ENCODE measurements around the gene ME3. TPM values are rescaled to one million over a fixed set of nuclear protein-coding genes. Genes with fewer than 3 reads are reported as not detected.

ME3 gene
- polyA plus RNA-seq, 1 experiment: 15.8 TPM

- no peak for DNase-seq (ENCODE audit: low read depth)
- H3K36me3 ChIP-seq (ENCODE audit: control insufficient read depth, insufficient read depth, low read length): no peaks in the 10 kb centered on the region
- H3K4me3 ChIP-seq (ENCODE audit: low read depth, low read length): no peak overlapping the region
- TF ChIP-seq CTCF (IDR thresholded peaks at IDR 0.05; ENCODE audit: insufficient read depth, low read depth, low read length): no peak
- POLR2A ChIA-PET: no interaction called here
- H3K27me3 ChIP-seq (ENCODE audit: control insufficient read depth, insufficient read depth, low read length): no peaks in the 10 kb centered on the region
- CTCF ChIA-PET: no interaction called here
Observed at GRCh38 chr11:86500500-86501140, 171.8 kb downstream of the ME3 start.

- no peak for TF ChIP-seq CTCF (IDR thresholded peaks at IDR 0.05; ENCODE audit: insufficient read depth, low read depth, low read length)
- POLR2A ChIA-PET: no interaction called here
- CTCF ChIA-PET: interaction anchor here (0.9 kb wide), 1 partner anchor 16 kb away, joined by 3 read pairs; no protein-coding TSS in a partner anchor
Observed at GRCh38 chr11:86499723-86500129, 172.7 kb downstream of the ME3 start.

GRCh38 chr11:86497836-86498235 is 174.6 kb downstream of the ME3 start:
- Histone ChIP-seq H3K4me3 (ENCODE audit: low read depth, low read length) (no peak overlapping the region), H3K36me3 (ENCODE audit: control insufficient read depth, insufficient read depth, low read length) (no peaks in the 10 kb centered on the region), H3K27me3 (ENCODE audit: control insufficient read depth, insufficient read depth, low read length) (no peaks in the 10 kb centered on the region)
- TF ChIP-seq CTCF (IDR thresholded peaks at IDR 0.05; ENCODE audit: insufficient read depth, low read depth, low read length): no peak
- DNase-seq (ENCODE audit: low read depth): no peak
- ChIA-PET POLR2A (interaction anchor here (0.9 kb wide), 1 partner anchor 14 kb away, joined by 3 read pairs; no protein-coding TSS in a partner anchor), CTCF (interaction anchor here (1.2 kb wide), 1 partner anchor 18 kb away, joined by 3 read pairs; no protein-coding TSS in a partner anchor)

More at GRCh38 chr11:86499723-86500129, 172.7 kb downstream of the ME3 start:
- Histone ChIP-seq H3K36me3 (ENCODE audit: control insufficient read depth, insufficient read depth, low read length) (no peaks in the 10 kb centered on the region), H3K4me3 (ENCODE audit: low read depth, low read length) (no peak overlapping the region), H3K27me3 (ENCODE audit: control insufficient read depth, insufficient read depth, low read length) (no peaks in the 10 kb centered on the region)
- no peak for DNase-seq (ENCODE audit: low read depth)

GRCh38 chr11:86497310-86497709 is 175.1 kb downstream of the ME3 start:
- H3K27me3 ChIP-seq (ENCODE audit: control insufficient read depth, insufficient read depth, low read length): no peaks in the 10 kb centered on the region
- no peaks in the 10 kb centered on the region for H3K36me3 ChIP-seq (ENCODE audit: control insufficient read depth, insufficient read depth, low read length)
- POLR2A ChIA-PET: interaction anchor here (0.9 kb wide), 1 partner anchor 13 kb away, joined by 3 read pairs; no protein-coding TSS in a partner anchor
- no peak for DNase-seq (ENCODE audit: low read depth)
- no peak overlapping the region for H3K4me3 ChIP-seq (ENCODE audit: low read depth, low read length)
- no peak for TF ChIP-seq CTCF (IDR thresholded peaks at IDR 0.05; ENCODE audit: insufficient read depth, low read depth, low read length)
- CTCF ChIA-PET: interaction anchor here (1.0 to 1.2 kb wide), 2 partner anchors 13 to 19 kb away, joined by 3 read pairs; no protein-coding TSS in a partner anchor

- no peak for TF ChIP-seq CTCF (IDR thresholded peaks at IDR 0.05; ENCODE audit: insufficient read depth, low read depth, low read length)
- no peaks in the 10 kb centered on the region for H3K36me3 ChIP-seq (ENCODE audit: control insufficient read depth, insufficient read depth, low read length)
- ChIA-PET CTCF (interaction anchor here (0.8 kb wide), 1 partner anchor 11 kb away, joined by 3 read pairs; no protein-coding TSS in a partner anchor), POLR2A (no interaction called here)
- no peaks in the 10 kb centered on the region for H3K27me3 ChIP-seq (ENCODE audit: control insufficient read depth, insufficient read depth, low read length)
- DNase-seq (ENCODE audit: low read depth): no peak
- no peak overlapping the region for H3K4me3 ChIP-seq (ENCODE audit: low read depth, low read length)
Observed at GRCh38 chr11:86495351-86495750, 177.1 kb downstream of the ME3 start.
